Mononuclear cell (primary cell): ENCODE data around the gene HRH1. TPM values are rescaled to one million over a fixed set of nuclear protein-coding genes. Genes with fewer than 3 reads are reported as not detected.

Experiments used
- H3K27me3 ChIP-seq: 2 replicates; pipeline ENCODE4 v1.6.0; 2011; ENCODE audit warnings: low read length, control low read depth; ENCODE audit not compliant: insufficient read depth
- H3K4me1 ChIP-seq: 2 replicates; pipeline ENCODE4 v1.5.1; 2011; ENCODE audit warnings: mild to moderate bottlenecking, low read length, control low read depth; ENCODE audit not compliant: insufficient read depth
- H3K4me3 ChIP-seq: 2 replicates; pipeline ENCODE4 v1.5.1; 2011; ENCODE audit warnings: mild to moderate bottlenecking, low read length, moderate library complexity
- H3K9me3 ChIP-seq: 2 replicates; pipeline ENCODE4 v1.5.1; 2011; ENCODE audit warnings: low read depth, mild to moderate bottlenecking, control low read depth, low read length
- total RNA-seq: library from RNA; depleted of rRNA; stranded (reverse); fragments of >200 nt; gene quantifications from one replicate; pipeline ENCODE4 v1.2.3, GENCODE V29; 2012

The HRH1 gene
- total RNA-seq, 1 donor, result 2.4 TPM

GRCh38 chr3:11224870-11225229 lies 70.6 kb downstream of the HRH1 start:
- Histone ChIP-seq H3K9me3 (no peaks in the 10 kb centered on the region), H3K4me3 (no peak overlapping the region), H3K4me1 (peaks cover 47% of the 10 kb centered on the region), H3K27me3 (no peaks in the 10 kb centered on the region)

- peaks cover 57% of the 10 kb centered on the region for H3K4me1 ChIP-seq
- no peak overlapping the region for H3K4me3 ChIP-seq
Observed at GRCh38 chr3:11226042-11226370, 71.7 kb downstream of the HRH1 start.

GRCh38 chr3:11228041-11228440 lies 73.7 kb downstream of the HRH1 start:
- peaks cover 57% of the 10 kb centered on the region for H3K4me1 ChIP-seq
- H3K9me3 ChIP-seq, result no peaks in the 10 kb centered on the region
- no peak overlapping the region for H3K4me3 ChIP-seq

More at GRCh38 chr3:11226042-11226370, 71.7 kb downstream of the HRH1 start:
- H3K9me3 ChIP-seq, result no peaks in the 10 kb centered on the region
- no peaks in the 10 kb centered on the region for H3K27me3 ChIP-seq

GRCh38 chr3:11230125-11230524 lies 75.8 kb downstream of the HRH1 start:
- H3K4me3 ChIP-seq, result no peak overlapping the region
- H3K9me3 ChIP-seq, result no peaks in the 10 kb centered on the region
- H3K27me3 ChIP-seq, result no peaks in the 10 kb centered on the region
- H3K4me1 ChIP-seq, result peaks cover 40% of the 10 kb centered on the region

More at GRCh38 chr3:11228041-11228440, 73.7 kb downstream of the HRH1 start:
- H3K27me3 ChIP-seq, result no peaks in the 10 kb centered on the region

- Histone ChIP-seq H3K27me3 (no peaks in the 10 kb centered on the region), H3K4me3 (no peak overlapping the region), H3K9me3 (no peaks in the 10 kb centered on the region)
Observed at GRCh38 chr3:11230832-11231231, 76.5 kb downstream of the HRH1 start.

GRCh38 chr3:11235385-11235784 lies 81.1 kb downstream of the HRH1 start:
- no peaks in the 10 kb centered on the region for H3K27me3 ChIP-seq
- peaks cover 5% of the 10 kb centered on the region for H3K4me1 ChIP-seq
- H3K9me3 ChIP-seq, result peaks cover 7% of the 10 kb centered on the region
- no peak overlapping the region for H3K4me3 ChIP-seq

More at GRCh38 chr3:11230832-11231231, 76.5 kb downstream of the HRH1 start:
- H3K4me1 ChIP-seq, result peaks cover 33% of the 10 kb centered on the region

GRCh38 chr3:11236588-11237461 lies 82.5 kb downstream of the HRH1 start:
- H3K9me3 ChIP-seq, result peaks cover 7% of the 10 kb centered on the region

GRCh38 chr3:11238060-11238459 lies 83.8 kb downstream of the HRH1 start:
- no peaks in the 10 kb centered on the region for H3K27me3 ChIP-seq
- no peak overlapping the region for H3K4me3 ChIP-seq
- H3K4me1 ChIP-seq, result no peaks in the 10 kb centered on the region
- peaks cover 7% of the 10 kb centered on the region for H3K9me3 ChIP-seq

More at GRCh38 chr3:11236588-11237461, 82.5 kb downstream of the HRH1 start:
- no peak overlapping the region for H3K4me3 ChIP-seq
- H3K27me3 ChIP-seq, result no peaks in the 10 kb centered on the region
- H3K4me1 ChIP-seq, result no peaks in the 10 kb centered on the region

GRCh38 chr3:11238880-11239279 lies 84.6 kb downstream of the HRH1 start:
- no peak overlapping the region for H3K4me3 ChIP-seq
- peaks cover 7% of the 10 kb centered on the region for H3K9me3 ChIP-seq
- H3K27me3 ChIP-seq, result no peaks in the 10 kb centered on the region
- H3K4me1 ChIP-seq, result no peaks in the 10 kb centered on the region

GRCh38 chr3:11239796-11240195 lies 85.5 kb downstream of the HRH1 start:
- Histone ChIP-seq H3K4me3 (no peak overlapping the region), H3K9me3 (peaks cover 7% of the 10 kb centered on the region), H3K4me1 (no peaks in the 10 kb centered on the region), H3K27me3 (no peaks in the 10 kb centered on the region)

GRCh38 chr3:11240496-11240895 lies 86.2 kb downstream of the HRH1 start:
- Histone ChIP-seq H3K27me3 (no peaks in the 10 kb centered on the region), H3K4me3 (no peak overlapping the region)

GRCh38 chr3:11244121-11244677 lies 89.9 kb downstream of the HRH1 start:
- no peaks in the 10 kb centered on the region for H3K27me3 ChIP-seq

More at GRCh38 chr3:11240496-11240895, 86.2 kb downstream of the HRH1 start:
- peaks cover 7% of the 10 kb centered on the region for H3K9me3 ChIP-seq
- no peaks in the 10 kb centered on the region for H3K4me1 ChIP-seq

GRCh38 chr3:11245276-11245675 lies 91.0 kb downstream of the HRH1 start:
- H3K4me1 ChIP-seq, result no peaks in the 10 kb centered on the region
- no peaks in the 10 kb centered on the region for H3K9me3 ChIP-seq
- no peaks in the 10 kb centered on the region for H3K27me3 ChIP-seq
- no peak overlapping the region for H3K4me3 ChIP-seq

More at GRCh38 chr3:11244121-11244677, 89.9 kb downstream of the HRH1 start:
- H3K4me3 ChIP-seq, result no peak overlapping the region
- H3K9me3 ChIP-seq, result peaks cover under 1% of the 10 kb centered on the region
- no peaks in the 10 kb centered on the region for H3K4me1 ChIP-seq

- H3K27me3 ChIP-seq, result no peaks in the 10 kb centered on the region
- H3K4me3 ChIP-seq, result no peak overlapping the region
- no peaks in the 10 kb centered on the region for H3K9me3 ChIP-seq
- H3K4me1 ChIP-seq, result no peaks in the 10 kb centered on the region
Observed at GRCh38 chr3:11245827-11246662, 91.8 kb downstream of the HRH1 start.

GRCh38 chr3:11246663-11246970 lies 92.3 kb downstream of the HRH1 start:
- Histone ChIP-seq H3K27me3 (no peaks in the 10 kb centered on the region), H3K4me1 (no peaks in the 10 kb centered on the region), H3K9me3 (no peaks in the 10 kb centered on the region), H3K4me3 (no peak overlapping the region)
